Stimulated activated memory B cell treated with anti-CD40 and anti-IgM and Interleukin-4, amounts not matched to agents 10 μg/mL and 1 μg/mL and 100 μg/mL, for 72 hours (primary cell): ENCODE measurements around the gene KRT6B.
"Not testable (repeated sequence)": the region's sequence is repeated elsewhere in the genome, so short reads cannot be mapped to it uniquely, and the experiment has no call there.

ENCODE experiments used
- ATAC-seq: fragments of 150-1000 bp; cut with Tn5 transposase; 2 replicates; pipeline ENCODE4 v1.10.0; 2021
- H3K27ac Mint-ChIP-seq: one replicate; pipeline ENCODE4 v1.8.0; 2022; ENCODE audit warnings: mild to moderate bottlenecking, mixed read lengths
- H3K27me3 Mint-ChIP-seq: one replicate; pipeline ENCODE4 v1.8.0; 2022; ENCODE audit warnings: mixed read lengths
- H3K36me3 Mint-ChIP-seq: one replicate; pipeline ENCODE4 v1.8.0; 2022; ENCODE audit warnings: mixed read lengths
- H3K4me1 Mint-ChIP-seq: one replicate; pipeline ENCODE4 v1.8.0; 2022; ENCODE audit warnings: mixed read lengths
- H3K4me3 Mint-ChIP-seq: one replicate; pipeline ENCODE4 v1.8.0; 2022; ENCODE audit warnings: mild to moderate bottlenecking, moderate library complexity, mixed read lengths
- H3K9me3 Mint-ChIP-seq: one replicate; pipeline ENCODE4 v1.8.0; 2022; ENCODE audit warnings: mixed read lengths

The KRT6B gene

DNA sequence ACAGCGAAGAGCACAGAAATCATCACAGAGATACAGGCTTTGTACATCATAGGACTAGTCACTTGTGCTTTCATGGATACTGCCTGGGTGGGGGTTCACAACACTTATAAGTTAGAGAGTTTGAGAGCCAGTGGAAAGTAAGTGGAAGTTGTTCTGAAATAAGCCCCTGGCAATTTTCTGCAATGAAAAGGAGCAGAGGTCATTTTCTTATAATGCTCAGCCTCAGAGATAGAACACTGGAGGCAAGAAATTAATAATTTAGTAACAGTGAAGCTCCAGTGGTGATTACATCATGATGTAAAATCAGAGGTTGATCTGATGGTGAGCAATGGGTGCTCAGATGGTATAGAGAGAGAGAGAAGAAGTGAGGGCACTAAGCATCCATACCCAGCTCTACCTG lies 35.3 kb upstream of the KRT6B start:
- Mint-ChIP-seq H3K27ac (no peak overlapping the region), H3K4me1 (no peaks in the 10 kb centered on the region), H3K4me3 (no peak overlapping the region), H3K27me3 (peaks cover 43% of the 10 kb centered on the region), H3K9me3 (peaks cover 7% of the 10 kb centered on the region), H3K36me3 (no peaks in the 10 kb centered on the region)
- no peak for ATAC-seq

DNA sequence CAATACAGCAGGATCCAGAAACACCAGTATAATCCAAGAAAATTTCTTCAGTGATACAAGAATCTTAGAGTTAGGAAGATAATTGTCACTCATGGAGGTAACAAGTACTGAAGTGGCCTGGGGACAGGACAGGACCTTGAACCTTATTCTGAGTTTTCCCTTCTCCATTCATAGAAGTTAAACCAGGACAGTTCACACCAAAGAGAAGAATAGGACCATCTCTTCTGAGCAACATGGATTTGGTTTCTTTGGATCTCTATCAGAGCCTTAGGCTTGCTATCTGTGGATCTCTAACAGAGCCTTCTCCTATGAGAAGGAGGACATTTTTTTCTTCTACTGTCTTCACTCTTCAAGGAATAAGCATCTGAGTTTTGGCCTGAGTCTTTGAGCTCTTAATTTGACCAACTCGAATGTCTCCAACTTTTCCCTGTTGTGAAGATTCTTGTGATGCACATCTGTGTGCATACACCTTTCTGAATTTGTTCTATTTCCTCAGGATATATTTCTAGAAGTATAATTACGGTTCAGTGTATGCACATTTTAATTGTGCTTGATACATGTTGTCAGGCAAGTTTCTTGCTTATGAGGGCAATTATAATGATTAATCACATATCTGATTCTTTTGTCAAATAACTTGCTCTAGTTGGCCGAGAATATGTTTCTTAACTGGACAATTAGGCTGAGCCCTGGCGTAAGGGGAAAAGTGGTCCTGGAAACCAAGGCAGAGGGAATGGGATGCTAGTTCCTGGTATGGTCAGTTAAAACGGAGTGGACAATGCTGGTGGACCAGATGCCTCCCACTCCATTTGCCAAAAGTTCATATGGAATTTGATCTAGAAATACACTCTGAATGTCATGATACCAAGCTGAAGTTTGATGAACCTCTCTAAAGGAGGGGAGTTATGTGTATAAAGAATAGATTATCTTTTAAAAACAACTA lies 34.5 kb upstream of the KRT6B start:
- no peak for ATAC-seq
- H3K4me3 Mint-ChIP-seq, result no peak overlapping the region

DNA sequence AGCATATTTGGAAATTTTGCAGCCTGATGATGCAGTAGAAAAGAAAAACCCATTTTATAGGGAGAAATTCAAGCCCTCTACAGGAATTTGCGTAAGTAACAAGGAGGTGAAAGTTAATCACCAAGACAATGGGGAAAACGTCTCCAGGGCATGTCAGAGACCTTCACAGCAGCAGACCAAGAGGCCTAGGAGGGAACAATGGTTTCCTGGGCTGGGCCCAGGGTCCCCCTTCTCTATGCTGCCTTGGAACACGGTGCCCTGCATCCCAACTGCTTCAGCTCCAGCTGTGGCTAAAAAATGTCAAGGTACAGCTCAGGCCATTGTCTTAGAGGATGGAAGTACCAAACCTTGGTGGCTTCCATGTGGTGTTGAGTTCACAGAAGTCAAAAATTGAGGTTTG lies 28.1 kb upstream of the KRT6B start:
- H3K4me1 Mint-ChIP-seq, result no peaks in the 10 kb centered on the region

More for the DNA sequence above, 34.5 kb upstream of the KRT6B start:
- no peaks in the 10 kb centered on the region for H3K36me3 Mint-ChIP-seq
- H3K4me1 Mint-ChIP-seq, result no peaks in the 10 kb centered on the region
- no peak overlapping the region for H3K27ac Mint-ChIP-seq
- H3K9me3 Mint-ChIP-seq, result peaks cover 7% of the 10 kb centered on the region
- peaks cover 35% of the 10 kb centered on the region for H3K27me3 Mint-ChIP-seq

DNA sequence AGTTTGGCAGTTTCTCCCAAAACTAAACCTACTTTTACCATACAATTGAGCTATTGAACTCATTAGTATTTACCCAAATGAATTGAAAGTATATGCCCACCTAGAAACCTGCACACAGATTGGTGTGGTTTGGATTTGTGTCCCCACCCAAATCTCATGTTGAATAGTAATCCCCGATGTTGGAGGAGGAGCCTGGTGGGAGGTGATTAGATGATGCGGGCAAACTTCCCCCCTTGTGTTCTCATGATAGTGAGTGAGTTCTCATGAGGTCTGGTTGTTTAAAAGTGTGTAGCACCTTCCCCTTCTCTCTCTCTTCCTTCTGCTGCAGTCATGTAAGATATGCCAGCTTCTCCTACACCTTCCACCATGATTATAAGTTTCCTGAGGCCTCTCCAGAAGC lies 25.7 kb upstream of the KRT6B start:
- no peaks in the 10 kb centered on the region for H3K36me3 Mint-ChIP-seq
- H3K27ac Mint-ChIP-seq, result no peak overlapping the region
- ATAC-seq, result no peak
- no peaks in the 10 kb centered on the region for H3K4me1 Mint-ChIP-seq
- H3K27me3 Mint-ChIP-seq, result no peaks in the 10 kb centered on the region
- no peak overlapping the region for H3K4me3 Mint-ChIP-seq
- peaks cover 11% of the 10 kb centered on the region for H3K9me3 Mint-ChIP-seq

More for the DNA sequence above, 28.1 kb upstream of the KRT6B start:
- H3K9me3 Mint-ChIP-seq, result peaks cover 14% of the 10 kb centered on the region
- no peak overlapping the region for H3K4me3 Mint-ChIP-seq
- no peak for ATAC-seq
- no peaks in the 10 kb centered on the region for H3K36me3 Mint-ChIP-seq
- peaks cover 22% of the 10 kb centered on the region for H3K27me3 Mint-ChIP-seq
- H3K27ac Mint-ChIP-seq, result no peak overlapping the region

DNA sequence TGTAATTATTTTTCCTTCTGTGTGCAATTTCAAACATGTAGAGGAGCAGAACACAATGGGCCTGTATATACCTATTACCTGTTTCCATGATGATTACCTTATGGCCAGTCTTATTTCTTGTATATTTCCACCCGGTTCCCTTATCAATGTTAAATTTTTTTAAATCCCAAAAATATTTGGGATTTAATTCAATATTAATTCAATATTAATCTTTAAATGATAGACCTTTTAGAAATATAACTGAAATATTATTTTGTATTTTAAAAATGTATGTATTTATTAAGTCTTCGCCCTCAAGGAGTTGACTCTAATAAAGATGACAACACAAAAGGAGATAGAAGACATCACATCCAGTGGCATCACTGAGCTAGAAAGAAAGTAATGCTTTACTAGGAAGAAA lies 22.3 kb upstream of the KRT6B start:
- H3K36me3 Mint-ChIP-seq, result no peaks in the 10 kb centered on the region
- H3K4me3 Mint-ChIP-seq, result no peak overlapping the region
- no peaks in the 10 kb centered on the region for H3K4me1 Mint-ChIP-seq
- no peak overlapping the region for H3K27ac Mint-ChIP-seq
- H3K27me3 Mint-ChIP-seq, result no peaks in the 10 kb centered on the region
- peaks cover 5% of the 10 kb centered on the region for H3K9me3 Mint-ChIP-seq
- no peak for ATAC-seq

DNA sequence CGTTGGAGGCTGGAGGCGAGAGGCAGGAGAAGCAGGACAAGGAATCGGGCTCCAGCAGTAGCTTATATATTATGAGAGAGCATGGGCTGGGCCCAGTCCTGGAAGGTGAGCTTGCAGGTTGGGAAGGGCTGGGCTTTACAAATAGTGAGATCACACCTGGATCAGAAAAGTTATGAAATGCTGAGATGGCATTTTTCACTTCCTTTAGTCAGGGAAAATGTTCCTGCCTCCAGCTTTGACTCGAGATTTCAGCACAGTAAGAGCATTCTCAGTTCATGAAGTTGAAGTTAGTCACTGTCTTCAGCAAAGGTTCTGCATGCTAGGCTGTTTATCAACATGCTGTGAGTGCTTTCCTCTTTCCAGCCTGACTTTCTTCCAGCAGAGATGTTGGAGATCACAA lies 21.8 kb upstream of the KRT6B start, which contains the start of gene KRT6C:
Gene KRT6C, minus strand, starts transcription at position 38 of the 400 bp plus-strand sequence. CDS start 68 bp downstream, outside the sequence.
- peaks cover 5% of the 10 kb centered on the region for H3K9me3 Mint-ChIP-seq

DNA sequence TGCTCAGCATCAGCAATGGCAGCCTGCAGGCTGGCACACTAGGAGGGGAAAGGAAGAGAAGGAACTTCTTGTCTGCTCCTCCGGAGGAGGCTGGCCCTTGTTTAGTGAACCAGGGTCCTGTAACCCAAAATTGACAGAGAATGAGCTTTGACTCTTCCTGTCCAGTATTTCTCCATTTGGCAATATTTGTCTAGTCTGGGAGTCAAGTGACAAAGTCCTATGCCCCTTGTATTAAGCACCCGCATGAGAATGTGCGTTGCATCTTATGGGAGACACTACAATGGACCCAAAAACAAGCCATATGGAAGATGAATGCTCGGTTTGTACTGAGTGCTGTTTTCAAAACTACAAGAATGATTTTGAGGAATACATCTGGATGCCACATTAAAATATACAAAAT lies 17.9 kb upstream of the KRT6B start:
- ATAC-seq, result no peak
- no peaks in the 10 kb centered on the region for H3K9me3 Mint-ChIP-seq
- H3K36me3 Mint-ChIP-seq, result no peaks in the 10 kb centered on the region
- H3K27ac Mint-ChIP-seq, result no peak overlapping the region
- no peak overlapping the region for H3K4me3 Mint-ChIP-seq
- H3K4me1 Mint-ChIP-seq, result no peaks in the 10 kb centered on the region
- H3K27me3 Mint-ChIP-seq, result no peaks in the 10 kb centered on the region

More for the DNA sequence above, 21.8 kb upstream of the KRT6B start, which contains the start of gene KRT6C:
- Mint-ChIP-seq H3K27ac (no peak within 1 kb of the TSS), H3K4me3 (no peak within 1 kb of the TSS), H3K27me3 (no peaks in the 10 kb centered on the region), H3K36me3 (no peaks in the 10 kb centered on the region), H3K4me1 (no peaks in the 10 kb centered on the region)
- no peak for ATAC-seq

DNA sequence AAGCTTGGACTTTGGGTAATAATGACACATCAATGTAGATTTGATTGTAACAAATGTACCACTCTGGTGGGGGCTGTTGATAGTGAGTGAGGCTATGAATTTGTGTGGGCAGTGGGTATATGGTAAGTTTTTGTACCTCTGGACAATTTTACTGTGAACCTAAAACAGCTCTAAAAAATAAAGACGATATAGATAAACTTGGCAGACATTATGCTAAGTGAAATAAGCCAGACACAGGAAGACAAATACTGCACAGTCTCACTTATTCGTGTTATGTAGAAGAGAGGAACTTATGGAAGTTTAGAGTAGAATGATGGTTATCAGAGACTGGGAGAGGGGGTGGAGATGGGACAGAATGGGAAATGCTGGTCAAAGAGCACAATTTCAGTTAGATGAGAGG lies 13.0 kb upstream of the KRT6B start:
- ATAC-seq, result no peak
- no peak overlapping the region for H3K4me3 Mint-ChIP-seq
- no peak overlapping the region for H3K27ac Mint-ChIP-seq
- no peaks in the 10 kb centered on the region for H3K36me3 Mint-ChIP-seq
- no peaks in the 10 kb centered on the region for H3K4me1 Mint-ChIP-seq
- H3K9me3 Mint-ChIP-seq, result no peaks in the 10 kb centered on the region
- peaks cover under 1% of the 10 kb centered on the region for H3K27me3 Mint-ChIP-seq

DNA sequence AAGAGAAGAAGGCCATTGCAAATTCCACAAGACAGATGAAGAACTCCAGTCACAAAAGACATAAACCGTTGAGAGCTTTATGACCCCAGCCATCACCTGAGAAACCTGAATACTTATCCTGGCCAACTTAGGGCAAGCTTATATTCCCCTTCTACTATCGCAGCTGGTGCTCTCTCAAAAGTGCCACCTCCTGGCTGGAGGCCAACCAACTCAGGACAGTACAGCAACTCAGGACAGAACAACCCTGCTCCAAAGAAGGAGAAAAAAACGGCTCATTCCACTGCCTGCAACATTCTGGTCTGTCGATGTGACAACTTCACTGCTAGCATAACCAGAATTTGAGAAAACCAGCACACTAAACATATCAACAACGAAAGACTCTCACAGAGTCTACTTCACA lies 9.7 kb upstream of the KRT6B start:
- no peak for ATAC-seq
- Mint-ChIP-seq H3K36me3 (no peaks in the 10 kb centered on the region), H3K9me3 (no peaks in the 10 kb centered on the region), H3K4me1 (no peaks in the 10 kb centered on the region), H3K27me3 (peaks cover 29% of the 10 kb centered on the region), H3K27ac (no peak overlapping the region), H3K4me3 (no peak overlapping the region)

DNA sequence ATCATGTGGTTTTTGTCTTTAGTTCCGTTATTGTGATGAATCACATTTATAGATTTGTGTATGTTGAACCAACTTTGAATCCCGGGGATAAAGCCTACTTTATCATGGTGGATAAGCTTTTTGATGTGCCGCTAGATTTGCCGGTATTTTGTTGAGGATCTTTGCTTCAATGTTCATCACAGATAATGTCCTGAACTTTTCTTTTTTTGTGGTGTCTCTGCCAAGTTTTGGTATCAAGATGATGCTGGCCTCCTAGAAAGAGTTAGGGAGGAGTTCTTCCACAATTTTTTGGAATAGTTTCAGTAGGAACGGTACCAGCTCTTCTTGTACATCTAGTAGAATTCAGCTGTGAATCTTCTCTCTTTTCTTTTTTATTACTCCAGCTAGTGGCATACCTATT lies 6.9 kb upstream of the KRT6B start:
- no peak for ATAC-seq
- Mint-ChIP-seq H3K4me3 (no peak overlapping the region), H3K9me3 (no peaks in the 10 kb centered on the region), H3K27me3 (peaks cover 46% of the 10 kb centered on the region), H3K27ac (no peak overlapping the region), H3K36me3 (no peaks in the 10 kb centered on the region), H3K4me1 (no peaks in the 10 kb centered on the region)

DNA sequence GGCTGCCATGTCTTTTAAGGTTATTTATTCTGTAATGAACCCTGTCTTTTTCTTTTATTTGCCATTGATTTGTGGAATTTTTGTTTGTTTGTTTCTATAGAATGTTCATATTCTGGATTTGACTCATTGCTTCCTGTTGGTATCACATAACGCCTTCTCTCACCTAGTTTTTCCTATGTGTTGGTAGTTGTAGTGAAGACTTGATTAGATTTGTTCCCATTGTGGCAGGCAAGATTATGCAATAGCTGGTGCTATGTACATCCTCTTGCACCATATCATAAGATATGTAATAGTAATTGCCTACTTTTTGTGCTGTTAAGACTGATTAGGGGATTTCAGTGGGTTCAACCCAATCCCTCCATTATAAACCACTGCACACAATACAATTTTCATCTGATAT lies 3.9 kb upstream of the KRT6B start:
- no peak overlapping the region for H3K27ac Mint-ChIP-seq
- no peaks in the 10 kb centered on the region for H3K36me3 Mint-ChIP-seq
- H3K9me3 Mint-ChIP-seq, result no peaks in the 10 kb centered on the region
- no peaks in the 10 kb centered on the region for H3K4me1 Mint-ChIP-seq
- peaks cover 51% of the 10 kb centered on the region for H3K27me3 Mint-ChIP-seq
- no peak overlapping the region for H3K4me3 Mint-ChIP-seq
- ATAC-seq, result no peak

DNA sequence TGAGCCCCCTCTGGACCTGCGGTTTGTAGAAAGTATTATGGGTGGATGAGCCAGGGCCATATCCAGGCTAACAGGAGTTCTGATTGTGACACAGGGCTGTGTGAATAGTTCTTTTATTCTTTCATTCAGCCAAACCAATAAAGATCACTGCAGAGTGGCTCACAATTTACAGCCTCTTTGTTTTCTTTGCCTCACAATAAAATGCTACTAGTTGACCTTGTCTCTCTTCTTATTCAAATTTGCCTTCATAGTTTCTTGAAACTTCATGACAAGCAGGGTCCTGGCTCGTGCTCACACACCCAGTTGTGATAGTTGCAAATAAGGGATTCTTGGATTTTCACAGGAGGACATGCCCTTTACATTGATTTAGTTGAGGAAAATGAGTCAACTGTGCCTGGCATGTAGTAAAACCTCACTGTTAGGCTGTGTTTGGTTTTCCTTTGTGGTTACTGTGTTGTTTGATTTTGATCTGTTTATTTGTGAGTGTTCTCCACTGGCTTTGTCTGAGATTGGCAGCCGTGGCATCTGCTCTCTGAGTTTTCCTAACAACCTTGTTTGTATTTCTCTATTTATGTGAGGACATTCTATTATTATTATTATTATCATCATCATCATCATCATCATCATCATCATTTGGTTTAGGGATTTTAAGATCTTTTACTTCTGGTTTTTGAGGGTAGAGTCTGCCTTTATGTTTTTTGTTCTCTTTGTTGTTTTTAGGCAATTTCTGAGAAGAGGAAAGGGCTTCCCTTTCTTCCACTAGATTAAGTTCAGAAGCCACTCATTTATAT lies 2.7 kb upstream of the KRT6B start:
- H3K9me3 Mint-ChIP-seq, result no peaks in the 10 kb centered on the region
- no peaks in the 10 kb centered on the region for H3K36me3 Mint-ChIP-seq
- H3K4me1 Mint-ChIP-seq, result no peaks in the 10 kb centered on the region
- H3K4me3 Mint-ChIP-seq, result no peak overlapping the region
- no peak overlapping the region for H3K27ac Mint-ChIP-seq
- no peak for ATAC-seq
- peaks cover 55% of the 10 kb centered on the region for H3K27me3 Mint-ChIP-seq

DNA sequence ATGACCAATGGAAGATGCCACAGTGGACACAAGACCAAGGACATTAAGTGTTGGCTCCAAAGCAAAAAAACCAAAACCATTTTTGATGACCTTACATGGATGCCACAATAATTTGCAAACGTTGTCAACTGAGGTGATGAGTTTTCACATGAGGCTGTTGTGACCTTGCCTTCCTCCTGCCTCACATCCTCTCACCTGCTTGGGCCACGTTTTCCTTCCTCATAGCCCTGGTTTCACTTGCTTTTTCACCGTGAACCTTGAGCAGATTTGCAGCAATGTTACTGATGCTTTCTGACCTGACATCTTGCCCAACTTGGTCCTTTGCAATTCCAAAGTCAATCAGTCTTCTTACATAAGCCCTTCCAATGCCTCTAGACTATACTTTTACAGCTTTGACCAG lies 3.7 kb downstream of the KRT6B start:
- H3K27me3 Mint-ChIP-seq, result peaks cover 24% of the 10 kb centered on the region
- no peaks in the 10 kb centered on the region for H3K9me3 Mint-ChIP-seq
- no peaks in the 10 kb centered on the region for H3K36me3 Mint-ChIP-seq
- H3K4me1 Mint-ChIP-seq, result peaks cover 9% of the 10 kb centered on the region
- no peak for ATAC-seq
- no peak overlapping the region for H3K4me3 Mint-ChIP-seq
- no peak overlapping the region for H3K27ac Mint-ChIP-seq

DNA sequence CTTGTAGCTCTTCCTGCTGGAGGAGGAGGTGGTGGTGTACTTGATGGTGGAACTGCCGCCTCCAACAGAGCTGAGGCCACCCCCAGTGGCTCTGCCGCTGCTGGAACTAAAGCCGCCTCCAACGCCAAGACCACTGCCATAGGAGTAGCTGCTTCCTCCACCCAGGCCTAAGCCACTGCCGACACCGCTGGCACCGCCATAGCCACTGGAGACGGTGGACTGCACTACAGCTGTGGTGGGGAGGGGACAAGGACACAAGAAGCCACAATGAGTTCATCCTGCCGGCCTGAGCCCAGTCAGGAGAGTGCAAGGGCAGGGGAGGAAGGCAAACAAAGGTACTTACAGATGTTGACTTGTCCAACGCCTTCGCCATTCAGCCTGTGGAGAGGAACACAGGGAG lies 4.8 kb downstream of the KRT6B start:
- H3K4me1 Mint-ChIP-seq, H3K9me3 Mint-ChIP-seq, H3K4me3 Mint-ChIP-seq, H3K27ac Mint-ChIP-seq, ATAC-seq, H3K36me3 Mint-ChIP-seq: not testable (repeated sequence)
- H3K27me3 Mint-ChIP-seq, result peaks cover 31% of the 10 kb centered on the region

DNA sequence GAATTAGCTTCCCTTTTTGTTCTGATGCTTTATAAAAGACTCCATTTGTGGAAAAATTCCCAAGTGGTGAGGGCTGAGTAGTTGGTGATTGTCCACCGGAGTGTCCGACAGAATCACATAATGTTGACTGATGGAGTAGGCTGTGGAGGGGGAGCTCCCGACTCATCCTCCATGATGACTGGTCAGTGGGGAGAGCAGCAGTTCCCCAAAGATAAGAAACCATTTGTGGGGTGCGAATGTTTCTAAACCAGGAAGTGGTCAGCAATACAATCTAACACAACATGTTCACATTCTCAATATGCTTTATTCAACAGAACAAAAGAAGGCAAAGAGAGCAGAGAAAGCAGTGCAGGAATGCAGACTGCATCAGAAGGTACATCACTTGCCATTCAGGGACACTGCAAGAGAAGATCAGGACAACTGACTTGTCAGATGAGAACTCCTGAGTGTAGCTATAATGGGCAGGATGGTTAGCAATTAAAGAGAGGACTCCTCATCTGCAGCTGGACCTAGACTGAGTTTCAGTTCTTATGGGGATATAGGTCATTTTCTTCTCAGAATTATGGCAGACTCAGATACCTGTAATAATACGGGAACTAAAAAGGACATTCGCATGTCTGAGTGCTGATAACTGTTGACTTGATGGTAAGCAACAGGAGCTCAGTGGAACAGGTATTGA lies 5.4 kb downstream of the KRT6B start:
- Mint-ChIP-seq H3K36me3 (no peaks in the 10 kb centered on the region), H3K27me3 (peaks cover 37% of the 10 kb centered on the region), H3K4me3 (no peak overlapping the region), H3K9me3 (no peaks in the 10 kb centered on the region), H3K27ac (no peak overlapping the region), H3K4me1 (peaks cover 9% of the 10 kb centered on the region)
- no peak for ATAC-seq
